ENCODE data around the gene ZFAND3.

ZFAND3 gene

GRCh38 chr6:38171997-38172738, 352.6 kb downstream of the ZFAND3 start:
- Histone ChIP-seq H3K9ac (ENCODE audit: low read length) (no peak overlapping the region), H3K4me3 (ENCODE audit: low read depth, low read length, poor library complexity, severe bottlenecking) (no peak overlapping the region), H3K9me2 (ENCODE audit: low read depth, low read length) (no peaks in the 10 kb centered on the region), H3K4me2 (ENCODE audit: low read length) (no peak overlapping the region), H3K9me3 (ENCODE audit: low read length) (no peaks in the 10 kb centered on the region), H3K36me3 (ENCODE audit: insufficient read depth, low read length) (no peaks in the 10 kb centered on the region), H3K4me1 (ENCODE audit: insufficient read depth, low read length, severe bottlenecking) (no peaks in the 10 kb centered on the region), H3K79me2 (ENCODE audit: insufficient read depth, low read length) (no peaks in the 10 kb centered on the region), H3K27ac (ENCODE audit: low read depth, low read length, poor library complexity, severe bottlenecking) (no peak overlapping the region), H3K27me3 (ENCODE audit: insufficient read depth, low read length) (no peaks in the 10 kb centered on the region), H4K20me1 (ENCODE audit: insufficient read depth, low read length) (no peaks in the 10 kb centered on the region), H2AFZ (ENCODE audit: low read length) (no peak overlapping the region), H3F3A (ENCODE audit: insufficient read depth, low read length) (no peaks in the 10 kb centered on the region)
- no peak for TF ChIP-seq EZH2 (IDR thresholded peaks at IDR 0.05; ENCODE audit: borderline replicate concordance, low read length)
- no peak for TF ChIP-seq CTCF (IDR thresholded peaks at IDR 0.05; ENCODE audit: low read length)

GRCh38 chr6:38172739-38173410, 353.3 kb downstream of the ZFAND3 start:
- no peaks in the 10 kb centered on the region for H3K9me3 ChIP-seq (ENCODE audit: low read length)
- no peaks in the 10 kb centered on the region for H3K4me1 ChIP-seq (ENCODE audit: insufficient read depth, low read length, severe bottlenecking)
- no peaks in the 10 kb centered on the region for H3K9me2 ChIP-seq (ENCODE audit: low read depth, low read length)
- no peaks in the 10 kb centered on the region for H4K20me1 ChIP-seq (ENCODE audit: insufficient read depth, low read length)
- no peaks in the 10 kb centered on the region for H3F3A ChIP-seq (ENCODE audit: insufficient read depth, low read length)
- no peak overlapping the region for H2AFZ ChIP-seq (ENCODE audit: low read length)
- no peaks in the 10 kb centered on the region for H3K36me3 ChIP-seq (ENCODE audit: insufficient read depth, low read length)
- H3K4me3 ChIP-seq (ENCODE audit: low read depth, low read length, poor library complexity, severe bottlenecking): no peak overlapping the region
- TF ChIP-seq EZH2 (IDR thresholded peaks at IDR 0.05; ENCODE audit: borderline replicate concordance, low read length) (no peak), CTCF (IDR thresholded peaks at IDR 0.05; ENCODE audit: low read length) (no peak)
- no peak overlapping the region for H3K27ac ChIP-seq (ENCODE audit: low read depth, low read length, poor library complexity, severe bottlenecking)
- H3K9ac ChIP-seq (ENCODE audit: low read length): no peak overlapping the region
- no peaks in the 10 kb centered on the region for H3K79me2 ChIP-seq (ENCODE audit: insufficient read depth, low read length)
- H3K27me3 ChIP-seq (ENCODE audit: insufficient read depth, low read length): no peaks in the 10 kb centered on the region
- H3K4me2 ChIP-seq (ENCODE audit: low read length): no peak overlapping the region

- Histone ChIP-seq H3K36me3 (ENCODE audit: insufficient read depth, low read length) (no peaks in the 10 kb centered on the region), H3K9me3 (ENCODE audit: low read length) (no peaks in the 10 kb centered on the region), H3K79me2 (ENCODE audit: insufficient read depth, low read length) (no peaks in the 10 kb centered on the region), H3K4me1 (ENCODE audit: insufficient read depth, low read length, severe bottlenecking) (no peaks in the 10 kb centered on the region), H2AFZ (ENCODE audit: low read length) (no peak overlapping the region), H3K27me3 (ENCODE audit: insufficient read depth, low read length) (no peaks in the 10 kb centered on the region), H3K9me2 (ENCODE audit: low read depth, low read length) (no peaks in the 10 kb centered on the region), H3K4me3 (ENCODE audit: low read depth, low read length, poor library complexity, severe bottlenecking) (no peak overlapping the region), H3K9ac (ENCODE audit: low read length) (no peak overlapping the region), H3K4me2 (ENCODE audit: low read length) (no peak overlapping the region), H3K27ac (ENCODE audit: low read depth, low read length, poor library complexity, severe bottlenecking) (no peak overlapping the region), H3F3A (ENCODE audit: insufficient read depth, low read length) (no peaks in the 10 kb centered on the region), H4K20me1 (ENCODE audit: insufficient read depth, low read length) (no peaks in the 10 kb centered on the region)
- TF ChIP-seq EZH2 (IDR thresholded peaks at IDR 0.05; ENCODE audit: borderline replicate concordance, low read length) (no peak), CTCF (IDR thresholded peaks at IDR 0.05; ENCODE audit: low read length) (no peak)
Observed at GRCh38 chr6:38173909-38174308, 354.4 kb downstream of the ZFAND3 start.

All from OCI-LY1 (cell line).